ENCODE results near the gene COL4A2.

- no peak for TF ChIP-seq CTCF (IDR thresholded peaks at IDR 0.05)
- TF ChIP-seq EZH2 (IDR thresholded peaks at IDR 0.05; ENCODE audit: borderline replicate concordance, insufficient read depth, low read depth, low read length, poor library complexity, severe bottlenecking) = no peak
These were observed 60.5 kb downstream of the COL4A2 start for GRCh38 chr13:110367620-110368019.

Measured in B cell (primary cell).